Left ventricle myocardium superior (tissue), 1 donor: ENCODE results near the gene SLC6A13. TPM values are rescaled to one million over a fixed set of nuclear protein-coding genes. Genes with fewer than 3 reads are reported as not detected.

ENCODE experiments used
- ATAC-seq: fragments of 200-7000 bp; cut with Tn5 transposase; one replicate; pipeline ENCODE4 v1.9.1; 2020; ENCODE audit warnings: mild to moderate bottlenecking, moderate library complexity
- DNase-seq: peaks from one replicate; pipeline ENCODE4 v3.0.0-alpha.2; 2020
- intact Hi-C: fragments of 100-400 bp; cut with micrococcal nuclease; formaldehyde crosslinking; loops from one replicate; pipeline ENCODE4 v1.11.0; 2022
- total RNA-seq: library from RNA; stranded (reverse); fragmentation: NEBNext Ultra II Directional; extraction: Animal tissue kit (Norgen Biotek cat#: 25700); gene quantifications from one replicate; pipeline ENCODE4 v1.2.1, GENCODE V29; 2021
- donor health status: DM: no; HTN: yes; CAD: no; lungs with severe emphysema.

Gene SLC6A13
- total RNA-seq, 1 donor from 2014 or later: 1.9 TPM

DNA sequence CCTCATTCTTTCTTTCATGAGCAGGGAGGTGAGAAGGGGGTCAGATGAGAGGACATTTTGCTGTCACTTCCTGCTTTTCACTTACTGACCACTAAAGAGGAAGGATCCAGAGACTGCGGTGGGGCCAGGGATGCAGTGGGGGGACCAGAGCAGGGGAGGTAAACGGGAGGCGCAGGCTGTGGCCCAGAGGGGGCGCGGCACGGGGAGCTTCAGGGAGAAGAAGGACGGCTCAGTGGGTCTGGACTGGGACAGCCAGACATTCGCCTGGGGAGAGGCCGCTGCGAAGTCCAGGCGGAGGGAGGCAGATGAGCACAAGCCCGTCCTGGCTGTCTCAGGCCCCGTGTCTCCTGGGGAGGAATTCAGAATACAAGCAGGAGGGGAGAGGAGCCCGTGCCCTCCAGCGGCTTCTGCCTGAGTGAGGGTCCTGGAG is 89.9 kb downstream of the SLC6A13 start:
- DNase-seq (no peak), ATAC-seq (no peak)
- intact Hi-C loops: no loop called here

GRCh38 chr12:171743-172676 is 90.6 kb downstream of the SLC6A13 start:
- DNase-seq: peak; percentile 29
- intact Hi-C loops: no loop called here
- ATAC-seq: peak; percentile 7

DNA sequence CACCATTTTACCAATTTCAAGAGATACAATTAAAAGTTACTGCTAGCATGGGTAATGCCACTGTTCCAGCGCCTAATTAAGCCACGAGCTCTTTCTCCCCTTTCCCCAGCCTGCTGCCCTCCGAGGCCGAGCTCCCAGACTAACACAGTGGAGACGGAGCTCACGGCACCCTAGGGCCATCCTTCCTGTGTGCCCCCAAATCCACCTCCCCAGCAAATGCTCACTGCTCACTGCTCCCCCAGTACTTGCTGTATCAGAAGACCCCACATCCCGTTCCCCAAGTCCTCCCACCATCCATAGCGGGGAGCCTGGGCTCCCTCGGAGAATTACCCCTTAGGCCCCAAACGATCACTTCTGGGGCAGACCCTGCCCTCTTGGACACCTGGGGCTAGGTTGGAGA is 91.4 kb downstream of the SLC6A13 start:
- intact Hi-C loops: no loop called here
- no peak for DNase-seq
- ATAC-seq: no peak

Other genes starting within 250 kb of the SLC6A13 start
- 1.3 TPM for gene IQSEC3, start 196.1 kb downstream of the SLC6A13 start, total RNA-seq
- gene SLC6A12, start 48.7 kb downstream of the SLC6A13 start, total RNA-seq: 1.2 TPM
- gene KDM5A, start 126.5 kb upstream of the SLC6A13 start, total RNA-seq: 27.3 TPM
- gene CCDC77, start 138.8 kb upstream of the SLC6A13 start, total RNA-seq: 2.8 TPM
- 49.6 TPM for gene B4GALNT3, start 197.1 kb upstream of the SLC6A13 start, total RNA-seq